SHP77 (cell line): Measurements from ENCODE around the gene SYNJ2.
A peak's percentile ranks its signal among the peaks of the same experiment; 100 is the strongest.

Experiments used
- DNase-seq, 2 experiments: peaks; one replicate each; lab custom pipeline; 2025; lab: John Stamatoyannopoulos, UW

SYNJ2 gene

GRCh38 chr6:158011478-158011920 lies 29.8 kb downstream of the SYNJ2 start:
- DNase-seq, result no peak

- no peak for DNase-seq
Observed at GRCh38 chr6:158011980-158012566, 30.4 kb downstream of the SYNJ2 start.

- DNase-seq, result no peak
Observed at GRCh38 chr6:158013904-158014504, 32.3 kb downstream of the SYNJ2 start.

GRCh38 chr6:158014505-158015187 lies 33.0 kb downstream of the SYNJ2 start:
- DNase-seq, result no peak

GRCh38 chr6:158015188-158015506 lies 33.5 kb downstream of the SYNJ2 start:
- DNase-seq, result no peak

GRCh38 chr6:158016571-158017383 lies 35.1 kb downstream of the SYNJ2 start:
- no peak for DNase-seq

- DNase-seq, result no peak
Observed at GRCh38 chr6:158017621-158018040, 36.0 kb downstream of the SYNJ2 start.

- DNase-seq, result no peak
Observed at GRCh38 chr6:158018041-158018771, 36.5 kb downstream of the SYNJ2 start.

GRCh38 chr6:158018851-158019361 lies 37.2 kb downstream of the SYNJ2 start:
- peak in 1 of 2 experiments; percentile 31 for DNase-seq

GRCh38 chr6:158019416-158019815 lies 37.8 kb downstream of the SYNJ2 start:
- no peak for DNase-seq

GRCh38 chr6:158020272-158020711 lies 38.6 kb downstream of the SYNJ2 start:
- no peak for DNase-seq

GRCh38 chr6:158020811-158021210 lies 39.1 kb downstream of the SYNJ2 start:
- DNase-seq, result no peak

- DNase-seq, result no peak
Observed at GRCh38 chr6:158021376-158021775, 39.7 kb downstream of the SYNJ2 start.

GRCh38 chr6:158021814-158022748 lies 40.4 kb downstream of the SYNJ2 start:
- DNase-seq, result no peak

GRCh38 chr6:158022749-158023596 lies 41.3 kb downstream of the SYNJ2 start:
- DNase-seq, result no peak

- no peak for DNase-seq
Observed at GRCh38 chr6:158023597-158023939, 41.9 kb downstream of the SYNJ2 start.

- DNase-seq, result no peak
Observed at GRCh38 chr6:158024566-158025297, 43.1 kb downstream of the SYNJ2 start.

- DNase-seq, result peak; percentile 87 to 91
Observed at GRCh38 chr6:158026054-158026900, 44.6 kb downstream of the SYNJ2 start.
